ENCODE data around the gene AMPH. TPM values are rescaled to one million over a fixed set of nuclear protein-coding genes. Genes with fewer than 3 reads are reported as not detected.

AMPH gene
- total RNA-seq, 1 donor from 2014 or later = not detected

- Mint-ChIP-seq H3K27ac (no peak overlapping the region), H3K9me3 (no peaks in the 10 kb centered on the region)
These were observed 38.9 kb upstream of the AMPH start for GRCh38 chr7:38669965-38670520.

GRCh38 chr7:38664972-38665371 is 33.8 kb upstream of the AMPH start:
- DNase-seq = no peak
- no peak overlapping the region for H3K4me3 Mint-ChIP-seq
- H3K9me3 Mint-ChIP-seq = no peaks in the 10 kb centered on the region
- peaks cover 23% of the 10 kb centered on the region for H3K27me3 Mint-ChIP-seq
- CTCF ChIA-PET = no interaction called here
- no peak for ATAC-seq (ENCODE audit: low read depth)
- H3K4me1 Mint-ChIP-seq = no peaks in the 10 kb centered on the region
- no peak for TF ChIP-seq CTCF (IDR thresholded peaks at IDR 0.05)
- H3K36me3 Mint-ChIP-seq (ENCODE audit: low read depth) = no peaks in the 10 kb centered on the region
- intact Hi-C loops (cut with micrococcal nuclease) = no loop called here
- no peak overlapping the region for H3K27ac Mint-ChIP-seq
- POLR2A ChIA-PET = interaction anchor here (0.6 kb wide), 1 partner anchor 1359 kb away, joined by 4 read pairs; no protein-coding TSS in a partner anchor

More at GRCh38 chr7:38669965-38670520, 38.9 kb upstream of the AMPH start:
- peaks cover 18% of the 10 kb centered on the region for H3K4me1 Mint-ChIP-seq
- POLR2A ChIA-PET = no interaction called here
- intact Hi-C loops (cut with micrococcal nuclease) = loop anchor here (10.0 kb wide), 1 partner anchor 495 kb away; the partner anchor contains the start of gene STARD3NL
- DNase-seq = no peak
- no peak overlapping the region for H3K4me3 Mint-ChIP-seq
- TF ChIP-seq CTCF (IDR thresholded peaks at IDR 0.05) = no peak
- no peak for ATAC-seq (ENCODE audit: low read depth)
- H3K36me3 Mint-ChIP-seq (ENCODE audit: low read depth) = no peaks in the 10 kb centered on the region
- H3K27me3 Mint-ChIP-seq = peaks cover 8% of the 10 kb centered on the region
- CTCF ChIA-PET = interaction anchor here (0.5 kb wide), 1 partner anchor 936 kb away, joined by 3 read pairs; no protein-coding TSS in a partner anchor

GRCh38 chr7:38660427-38661099 is 29.4 kb upstream of the AMPH start:
- H3K4me1 Mint-ChIP-seq = no peaks in the 10 kb centered on the region
- H3K36me3 Mint-ChIP-seq (ENCODE audit: low read depth) = no peaks in the 10 kb centered on the region
- no peak overlapping the region for H3K27ac Mint-ChIP-seq
- no peak for DNase-seq
- intact Hi-C loops (cut with micrococcal nuclease) = loop anchor here (1.0 kb wide), 1 partner anchor 262 kb away; no protein-coding TSS in a partner anchor
- ChIA-PET CTCF (interaction anchor here (0.8 to 2.8 kb wide), 6 partner anchors 11 to 291 kb away, joined by 3 to 32 read pairs (median 6); no protein-coding TSS in a partner anchor), POLR2A (no interaction called here)
- peak; percentile 67 for ATAC-seq (ENCODE audit: low read depth)
- H3K4me3 Mint-ChIP-seq = no peak overlapping the region
- peaks cover 17% of the 10 kb centered on the region for H3K27me3 Mint-ChIP-seq
- no peak for TF ChIP-seq CTCF (IDR thresholded peaks at IDR 0.05)
- H3K9me3 Mint-ChIP-seq = no peaks in the 10 kb centered on the region

- ATAC-seq (ENCODE audit: low read depth) = no peak
- intact Hi-C loops (cut with micrococcal nuclease) = loop anchor here (1.0 kb wide), 1 partner anchor 262 kb away; no protein-coding TSS in a partner anchor
- no peak overlapping the region for H3K4me3 Mint-ChIP-seq
These were observed 28.8 kb upstream of the AMPH start for GRCh38 chr7:38659931-38660330.

More at GRCh38 chr7:38659931-38660330, 28.8 kb upstream of the AMPH start:
- no peaks in the 10 kb centered on the region for H3K9me3 Mint-ChIP-seq
- CTCF ChIA-PET = interaction anchor here (0.8 to 2.8 kb wide), 5 partner anchors 12 to 263 kb away, joined by 3 to 32 read pairs (median 6); no protein-coding TSS in a partner anchor
- POLR2A ChIA-PET = no interaction called here
- H3K36me3 Mint-ChIP-seq (ENCODE audit: low read depth) = no peaks in the 10 kb centered on the region
- peaks cover 17% of the 10 kb centered on the region for H3K27me3 Mint-ChIP-seq
- no peak for TF ChIP-seq CTCF (IDR thresholded peaks at IDR 0.05)
- DNase-seq = no peak
- no peak overlapping the region for H3K27ac Mint-ChIP-seq
- no peaks in the 10 kb centered on the region for H3K4me1 Mint-ChIP-seq
